ENCODE measurements around the gene TCEAL2.

- TF ChIP-seq CTCF (IDR thresholded peaks at IDR 0.05; ENCODE audit: control extremely low read depth in 1 of 3, insufficient read depth in 1 of 3, low read depth in 1 of 3, low read length in 3 of 3) (no peak), RAD21 (IDR thresholded peaks at IDR 0.05 in 1 of 2, conservative IDR thresholded peaks at IDR 0.05 in 1 of 2; ENCODE audit: low read depth in 2 of 2, low read length in 2 of 2) (no peak), HDAC2 (IDR thresholded peaks at IDR 0.05; ENCODE audit: borderline replicate concordance in 1 of 2, low read depth in 2 of 2, low read length in 2 of 2) (no peak), POLR2A (IDR thresholded peaks at IDR 0.05; ENCODE audit: control extremely low read depth in 1 of 2, low read depth in 2 of 2, low read length in 2 of 2) (no peak), CHD2 (IDR thresholded peaks at IDR 0.05; ENCODE audit: low read length) (no peak), RNF2 (IDR thresholded peaks at IDR 0.05; ENCODE audit: borderline replicate concordance, low read depth, low read length, missing control alignments, poor library complexity, severe bottlenecking) (no peak), PHF8 (conservative IDR thresholded peaks at IDR 0.05; ENCODE audit: low read depth, low read length) (no peak), EZH2 (IDR thresholded peaks at IDR 0.05; ENCODE audit: low read depth, low read length, severe bottlenecking) (no peak), CHD7 (IDR thresholded peaks at IDR 0.05; ENCODE audit: insufficient replicate concordance, low read length) (no peak), SIX5 (IDR thresholded peaks at IDR 0.05; ENCODE audit: low read depth, low read length) (no peak), NRF1 (IDR thresholded peaks at IDR 0.05; ENCODE audit: low read depth, low read length) (no peak), HDAC6 (IDR thresholded peaks at IDR 0.05; ENCODE audit: low read depth, low read length) (no peak)
These were observed 12.6 kb downstream of the TCEAL2 start for GRCh38 chrX:102138064-102138463.

Data from H1 (cell line).